Germinal center (tissue), 1 donor: ENCODE data around the gene CBX4.

Source experiments
- DNase-seq: peaks from one replicate; pipeline ENCODE4 v3.0.0; 2012; ENCODE audit warnings: mixed read lengths, low spot score

CBX4 gene

GRCh38 chr17:79799538-79800324, 39.5 kb downstream of the CBX4 start:
- DNase-seq: no peak

DNA sequence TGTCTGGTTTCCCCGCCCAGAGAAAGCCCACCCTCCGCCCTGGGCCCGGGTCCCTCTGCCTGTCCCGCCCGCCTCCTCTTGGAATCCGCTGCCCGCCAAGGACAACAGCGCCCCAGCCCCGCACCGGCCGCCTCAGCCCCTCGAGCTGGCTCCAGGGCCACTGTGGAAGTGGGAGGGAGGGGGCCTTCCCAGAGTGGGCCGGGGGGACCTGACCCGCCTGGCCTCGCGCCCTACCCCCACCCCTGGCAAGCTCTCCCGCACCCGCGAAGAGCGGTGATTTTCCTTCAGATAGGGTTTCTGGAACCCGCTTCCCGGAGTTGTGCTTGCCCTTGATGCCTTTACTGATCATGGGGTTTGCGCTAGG, 40.1 kb downstream of the CBX4 start:
- no peak for DNase-seq

DNA sequence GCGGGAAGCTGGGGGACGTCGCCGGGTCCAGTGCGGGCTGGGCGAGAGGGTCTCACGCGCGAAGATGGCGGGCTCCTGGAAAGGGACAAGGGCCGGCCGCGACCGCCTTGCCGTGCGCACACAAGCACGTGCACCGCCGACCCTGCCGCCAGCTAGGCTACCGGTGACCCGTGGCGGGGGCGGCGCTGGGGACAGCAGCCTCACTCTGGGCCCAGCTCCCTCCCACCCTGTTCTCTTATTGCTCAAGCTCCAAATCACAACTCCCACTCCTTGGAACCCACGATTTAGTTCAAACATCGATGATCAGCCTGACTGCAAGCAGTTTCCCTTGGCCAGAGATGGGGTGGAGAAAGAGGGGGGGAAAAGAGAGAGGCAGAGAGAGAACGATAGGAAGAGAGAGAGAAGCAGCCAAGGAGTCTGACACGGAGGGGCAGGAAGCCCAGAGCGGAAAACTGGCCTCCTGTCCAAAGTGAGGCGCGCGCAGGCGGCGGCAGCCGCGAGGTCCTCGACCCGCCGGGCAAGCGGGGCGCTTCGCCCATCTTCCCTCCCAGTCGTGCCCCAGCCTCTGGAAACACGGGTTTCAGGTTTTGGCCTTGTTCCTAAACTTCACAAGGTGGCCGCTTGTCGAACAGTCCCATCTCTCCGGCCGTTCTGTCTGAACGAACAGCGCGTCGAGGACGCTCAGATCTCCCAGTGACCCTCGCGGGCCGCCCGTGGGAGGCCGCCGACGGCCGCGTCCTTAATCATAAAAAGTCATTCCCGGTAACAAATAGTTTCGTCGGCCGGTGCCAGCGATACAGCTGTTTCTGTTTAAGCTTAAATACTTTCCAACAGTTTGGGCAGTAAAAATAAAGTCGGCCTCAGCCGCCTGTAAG, 40.7 kb downstream of the CBX4 start:
- DNase-seq: no peak

DNA sequence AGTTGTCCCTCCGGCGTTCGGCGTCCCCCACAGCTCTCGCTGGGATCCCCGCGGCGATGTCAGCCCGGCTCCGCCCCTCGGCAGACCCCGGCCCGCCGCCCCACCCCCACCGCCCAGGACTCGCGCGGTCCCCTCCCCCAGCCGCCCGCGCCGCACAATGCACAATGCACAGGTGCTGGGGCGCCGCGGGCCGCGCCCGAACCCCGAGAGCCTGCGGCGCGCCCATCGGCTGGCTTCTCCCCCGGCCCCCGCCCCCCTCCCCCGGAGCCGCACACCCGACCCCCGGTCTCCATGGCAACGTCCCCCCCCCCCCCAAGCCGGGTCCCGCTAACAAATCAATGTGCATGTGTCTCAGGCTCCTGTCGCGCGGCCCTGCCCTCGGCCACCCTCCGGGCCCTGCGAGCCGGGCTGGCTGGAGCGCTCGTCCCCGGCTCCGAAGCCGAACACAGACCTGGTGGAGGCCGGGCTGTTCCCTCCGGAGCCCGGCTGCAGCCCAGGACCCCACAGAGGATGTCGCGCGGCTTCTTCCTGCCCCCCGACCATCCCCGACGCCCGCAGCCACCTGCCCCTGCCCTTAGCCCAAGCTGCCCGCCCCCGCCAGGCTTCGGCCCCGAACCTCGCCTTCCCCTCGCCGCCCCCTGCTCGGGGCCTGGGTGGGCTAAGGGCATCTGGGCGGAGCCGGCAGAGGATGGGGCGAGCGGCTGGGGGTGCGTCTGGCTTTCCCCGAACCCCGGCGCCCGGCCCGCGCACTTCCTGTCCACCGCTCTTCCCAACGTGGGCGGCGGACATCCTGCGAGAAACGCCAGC, 41.5 kb downstream of the CBX4 start:
- DNase-seq: no peak

DNA sequence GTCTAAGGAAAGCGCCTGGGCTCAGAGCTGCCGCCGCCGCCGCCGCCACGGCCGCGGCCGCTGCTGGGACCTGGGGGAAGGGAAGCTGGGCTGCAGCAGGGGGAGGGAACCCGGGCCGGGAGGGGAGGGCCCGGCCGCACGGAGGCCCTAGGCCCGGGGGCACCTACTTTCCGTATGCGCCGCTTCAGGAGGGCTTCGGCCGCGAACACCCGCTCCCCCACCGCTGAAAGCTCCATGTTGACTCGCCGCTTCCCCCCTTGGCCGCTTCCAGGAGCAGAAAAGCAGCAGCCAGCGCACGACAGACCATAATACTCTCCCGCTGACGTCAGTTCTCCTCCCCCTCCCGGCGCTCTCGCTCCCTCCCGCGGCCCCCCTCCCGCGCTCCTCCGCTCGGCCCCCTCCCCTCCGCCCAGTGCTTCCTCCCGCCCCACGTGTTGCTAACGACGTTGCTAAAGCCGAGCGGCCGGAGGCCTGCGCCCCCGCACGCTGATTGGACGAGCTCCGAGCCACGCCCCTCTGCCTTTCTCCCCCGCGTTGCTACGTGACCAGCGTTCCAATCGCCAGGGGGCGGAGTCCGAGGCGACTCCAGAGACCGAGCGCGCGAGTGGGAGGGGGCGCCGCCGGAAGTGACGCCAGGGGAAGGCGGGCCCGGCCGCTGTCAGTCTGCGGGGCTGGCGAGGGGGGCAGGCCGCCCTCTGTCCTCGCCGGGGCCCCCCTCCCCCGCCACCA, 42.3 kb downstream of the CBX4 start, which contains the start of gene CBX8:
Gene CBX8, minus strand, starts transcription at position 315 of the 729 bp plus-strand sequence. Its CDS starts 79 bp downstream, at position 236.
- DNase-seq: peak; percentile 99

DNA sequence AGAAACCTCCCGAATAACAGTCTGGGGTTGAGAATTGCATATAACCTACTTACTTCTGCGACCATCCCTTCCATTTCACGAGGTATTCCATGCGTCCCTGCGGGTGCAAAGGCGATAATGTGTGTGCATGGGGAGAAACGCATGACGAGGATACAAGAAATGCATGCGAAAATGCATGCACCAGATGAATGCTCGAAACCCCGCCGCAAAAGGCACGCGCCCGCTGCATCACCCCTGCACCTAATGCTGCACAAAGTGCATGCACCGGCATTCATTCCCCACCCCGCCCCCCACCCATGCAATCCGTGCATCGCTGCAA, 42.8 kb downstream of the CBX4 start:
- peak; percentile 52 for DNase-seq

DNA sequence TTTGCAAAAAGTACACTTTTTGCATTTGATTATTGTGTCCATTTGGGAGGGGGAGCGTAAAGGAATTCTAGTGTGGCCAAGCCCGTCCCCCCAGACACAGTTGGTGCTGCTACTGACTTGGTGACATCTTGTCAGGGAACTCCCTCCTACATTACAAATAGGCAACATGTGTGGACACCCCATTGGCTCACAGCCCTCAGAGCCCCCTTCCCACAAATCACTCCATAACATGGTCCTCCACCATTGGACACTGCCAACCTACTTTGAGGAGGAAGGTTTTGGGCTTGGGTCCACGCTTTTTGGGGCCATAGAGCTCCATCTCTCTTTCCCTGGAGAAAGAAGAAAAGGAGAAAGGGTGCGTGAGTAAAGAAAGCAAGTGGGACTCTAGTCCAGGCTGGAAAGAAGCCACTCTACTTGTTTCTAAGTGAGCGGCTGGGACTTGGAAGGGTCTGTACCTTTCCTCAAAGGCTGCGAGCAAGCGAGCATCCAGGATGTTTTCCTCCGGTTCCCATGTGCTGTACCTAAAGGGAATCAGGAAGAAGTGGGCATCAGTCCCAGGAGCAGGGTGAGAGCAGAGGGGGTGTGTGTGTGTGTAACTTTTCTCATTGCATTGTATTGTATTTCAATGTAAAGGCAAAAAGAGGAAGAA, 43.3 kb downstream of the CBX4 start:
- DNase-seq: no peak

- DNase-seq: no peak
Observed at GRCh38 chr17:79794659-79795511, 44.4 kb downstream of the CBX4 start.

- DNase-seq: no peak
Observed at GRCh38 chr17:79793924-79794304, 45.3 kb downstream of the CBX4 start.

DNA sequence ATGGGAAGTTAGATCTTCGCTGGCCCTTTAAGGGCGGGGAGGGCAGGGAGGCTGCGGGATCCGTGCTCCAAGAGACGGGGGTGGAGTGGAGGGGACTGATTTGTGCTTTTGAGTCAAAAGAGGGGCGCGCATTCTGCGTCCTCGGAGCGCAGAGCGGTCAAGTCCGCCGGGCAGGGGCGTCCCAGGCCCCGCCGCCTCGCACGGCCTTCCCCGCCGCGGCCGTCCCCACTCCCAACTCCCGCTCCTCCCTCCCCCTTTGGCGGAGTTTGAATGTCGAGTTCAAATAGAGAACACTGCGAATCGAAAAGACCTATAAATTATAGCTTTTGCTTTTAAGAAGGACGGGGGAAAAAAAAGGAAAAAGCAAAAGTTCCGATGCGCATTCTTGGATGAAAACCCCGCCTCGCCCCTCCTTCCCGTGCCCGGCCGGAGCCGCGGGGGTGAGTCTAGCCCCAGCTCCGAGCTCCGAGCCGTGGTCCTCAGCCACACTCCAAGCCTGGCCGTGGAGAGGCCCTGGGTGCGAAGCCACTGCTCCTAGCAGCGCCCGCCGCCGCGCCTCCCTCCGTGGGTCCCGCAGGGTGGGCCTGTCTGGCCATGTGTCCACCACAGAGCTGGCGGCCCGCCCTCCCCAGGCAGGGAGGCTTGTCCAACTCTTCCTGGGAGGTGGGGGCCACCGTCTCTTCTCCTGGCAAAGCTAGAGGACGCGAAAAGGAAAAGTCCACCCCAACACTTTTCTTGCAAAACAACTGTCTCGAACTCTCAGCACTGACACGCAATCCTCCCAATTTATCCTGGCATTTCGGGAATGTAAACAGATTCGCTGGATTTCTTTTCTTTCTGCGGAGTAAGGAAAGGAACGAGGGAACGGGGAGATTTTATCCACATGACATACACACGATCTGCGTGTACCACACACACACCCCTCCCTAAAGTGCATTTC, 46.0 kb downstream of the CBX4 start:
- no peak for DNase-seq

DNA sequence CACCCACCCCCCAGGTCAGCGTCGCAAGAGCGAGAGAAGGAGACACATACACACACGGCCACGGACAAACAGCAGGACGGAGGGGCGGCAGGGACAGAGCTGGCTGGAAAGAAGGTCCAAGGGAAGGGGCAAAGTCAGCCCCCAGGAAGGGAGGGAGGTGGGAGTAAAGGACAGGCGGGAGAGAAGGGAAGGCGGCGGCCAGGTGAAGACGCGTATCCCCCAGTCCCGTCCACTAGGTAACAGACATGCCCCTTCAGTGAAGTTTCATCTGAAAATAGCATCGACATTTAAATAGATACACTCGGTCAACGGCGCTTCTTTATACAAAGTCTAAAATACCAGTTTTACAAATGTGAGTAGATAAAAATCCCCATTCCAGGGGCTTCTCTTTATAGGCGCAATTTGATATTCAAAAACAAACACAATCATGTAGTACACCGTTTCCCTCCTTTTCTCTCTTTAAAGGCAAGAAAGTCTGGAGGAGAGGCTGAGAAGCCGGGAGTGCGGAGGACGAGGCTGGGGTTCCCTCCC, 46.8 kb downstream of the CBX4 start:
- no peak for DNase-seq

DNA sequence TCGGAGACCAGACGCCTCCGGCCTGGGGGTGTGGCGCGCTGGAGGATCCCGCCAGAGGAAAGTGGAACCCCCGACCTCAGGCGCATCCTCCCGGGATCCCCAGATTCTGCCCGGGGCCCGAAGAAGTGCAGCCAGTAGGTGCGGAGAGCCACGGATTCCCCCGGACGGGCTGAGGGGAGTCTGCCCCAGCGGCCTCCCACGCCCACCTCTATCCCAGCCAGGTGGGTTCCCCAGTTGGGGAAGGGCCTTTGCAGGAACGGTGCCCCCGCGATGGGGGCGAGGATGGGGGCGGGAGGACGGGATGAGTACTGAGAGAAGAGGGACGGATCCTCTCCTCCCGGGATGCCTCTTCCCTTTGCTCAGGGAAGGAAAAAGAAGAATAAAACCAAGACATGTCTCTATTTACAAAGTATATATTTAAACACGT, 47.5 kb downstream of the CBX4 start:
- no peak for DNase-seq

DNA sequence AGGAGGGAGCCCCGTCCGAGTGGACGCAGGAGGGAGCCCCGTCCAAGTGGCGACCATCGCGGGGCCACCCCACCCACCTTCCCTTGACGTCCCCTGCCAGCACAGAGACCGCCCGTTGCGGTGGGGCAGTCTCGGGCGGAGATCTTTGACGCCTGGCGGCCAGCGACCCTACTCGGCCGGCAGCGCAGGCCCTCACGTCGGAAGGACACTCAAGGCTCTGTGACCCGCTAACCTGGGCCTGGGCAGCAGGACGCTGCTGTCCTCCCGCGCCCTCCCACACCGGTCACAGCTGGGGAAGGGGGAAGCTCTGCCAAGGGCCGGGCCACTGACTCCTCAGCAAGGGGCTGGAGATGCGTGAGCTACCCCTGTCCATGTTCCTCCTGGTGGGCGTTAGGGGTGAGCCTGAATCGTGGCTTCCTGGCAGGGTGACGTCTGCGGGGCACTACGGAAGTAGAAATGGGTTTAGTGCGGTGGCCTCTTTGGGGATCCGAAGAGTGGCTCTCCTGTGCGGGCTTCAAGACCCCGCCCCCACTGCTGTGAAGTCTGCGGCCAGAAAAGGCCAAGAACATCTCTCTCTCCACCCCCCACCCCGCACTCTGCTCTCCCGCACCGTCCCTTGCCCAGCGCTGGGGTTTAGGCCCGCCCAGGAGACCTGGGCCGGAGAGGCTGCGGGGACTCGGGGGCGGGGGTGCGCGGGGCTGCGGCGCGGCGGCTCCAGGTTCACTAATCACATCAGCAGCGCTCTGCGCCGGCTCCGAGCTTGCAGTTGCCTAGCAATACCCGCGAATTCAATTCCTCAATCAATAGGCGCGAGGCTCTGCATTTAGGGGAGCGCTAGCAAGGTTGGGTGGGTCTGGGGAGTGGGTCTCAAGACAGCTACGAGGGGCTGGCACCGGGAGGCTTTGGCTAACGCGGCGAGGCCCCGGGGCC, 48.2 kb downstream of the CBX4 start:
- DNase-seq: no peak

DNA sequence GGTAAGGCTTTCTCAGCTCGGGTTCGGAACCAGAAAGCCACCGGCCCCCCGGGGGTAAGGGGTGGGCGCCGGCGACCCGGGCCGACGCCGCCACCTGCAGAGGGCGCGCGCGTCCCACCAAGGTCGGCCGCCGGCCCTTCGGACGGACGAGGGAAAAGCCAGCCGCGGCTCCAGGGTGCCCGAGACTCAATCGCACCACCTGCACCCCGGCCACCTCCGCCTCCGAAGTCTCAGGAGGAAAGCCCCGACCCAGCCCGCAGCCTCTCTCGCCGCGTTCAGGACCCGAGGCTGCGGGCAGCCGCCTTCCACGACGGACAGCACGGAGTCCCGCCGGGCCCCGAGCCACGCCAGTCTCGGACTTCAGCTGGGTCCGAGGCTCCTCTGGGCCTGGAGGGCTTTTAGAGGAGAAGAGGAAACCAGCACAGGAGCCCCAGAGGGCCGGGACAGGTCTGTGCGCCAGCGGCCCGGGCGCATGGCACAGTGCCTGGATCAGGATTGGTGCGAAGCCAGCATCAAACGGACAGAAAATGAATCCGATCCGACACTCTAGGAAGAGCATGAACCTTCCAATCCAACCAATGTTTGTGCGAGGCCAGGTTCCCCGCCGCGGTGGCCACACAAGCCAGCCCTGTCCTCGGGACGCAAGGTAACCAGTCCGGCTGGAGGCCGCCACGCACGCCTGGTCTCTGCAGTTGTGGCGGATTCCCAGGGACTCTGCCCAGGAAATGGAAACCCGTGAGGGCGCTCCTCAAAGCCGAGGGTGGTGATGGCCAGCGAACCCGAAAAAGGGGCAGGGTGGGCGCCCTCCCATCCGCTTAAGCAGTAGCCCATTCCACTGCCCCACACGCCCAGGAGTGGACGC, 49.1 kb downstream of the CBX4 start:
- DNase-seq: peak; percentile 82

GRCh38 chr17:79788989-79789942, 50.0 kb downstream of the CBX4 start:
- DNase-seq: no peak

DNA sequence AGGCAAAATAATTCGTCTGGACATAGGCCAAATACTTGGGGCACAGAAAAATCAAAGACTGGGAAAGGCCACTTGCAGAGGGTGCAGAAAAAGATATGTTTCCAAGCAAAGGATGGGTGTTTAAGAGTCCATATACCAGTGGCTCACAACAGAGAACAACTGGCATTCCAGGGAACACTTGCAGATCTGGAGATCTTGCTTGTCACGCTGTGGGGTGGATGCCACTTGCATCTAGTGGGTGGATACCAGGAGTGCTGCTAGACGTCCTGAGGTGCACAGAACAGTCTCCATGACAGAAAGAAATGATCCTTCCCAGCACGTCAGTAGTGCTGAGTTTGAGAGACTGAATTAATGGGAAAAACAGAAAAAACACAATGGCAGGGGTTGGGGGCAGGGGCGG, 50.8 kb downstream of the CBX4 start:
- DNase-seq: no peak
